Liver (tissue), 3 donors: Measurements from ENCODE around the gene MED20.

Source experiments
- CTCF ChIP-seq: fragments of 150-350 bp; IDR thresholded peaks from 2 replicates; pipeline ENCODE4 v1.5.1; 2017; ENCODE audit warnings: improper control_type of control experiment, low read depth, low read length; ENCODE audit not compliant: missing input control
- HNF4A ChIP-seq, 2 donors: conservative IDR thresholded peaks; 2 replicates each; pipeline ENCODE4 v1.6.1; 2016; ENCODE audit warnings: antibody characterized with exemption in 2 of 2, mild to moderate bottlenecking in 2 of 2
- MAX ChIP-seq: IDR thresholded peaks from 2 replicates; pipeline ENCODE4 v1.6.1; 2016; ENCODE audit warnings: antibody characterized with exemption
- SP1 ChIP-seq: IDR thresholded peaks from 2 replicates; pipeline ENCODE4 v1.6.1; 2018; ENCODE audit warnings: antibody characterized with exemption, mild to moderate bottlenecking
- TAF1 ChIP-seq: conservative IDR thresholded peaks from 2 replicates; pipeline ENCODE4 v1.6.1; 2016; ENCODE audit warnings: antibody characterized with exemption, mild to moderate bottlenecking
- donor health status: healthy.
- donor health status: healthy.

- no peak for TF ChIP-seq HNF4A (conservative IDR thresholded peaks at IDR 0.05)
- TF ChIP-seq MAX, result no peak
- TF ChIP-seq CTCF, result no peak
- TF ChIP-seq TAF1, result no peak
- TF ChIP-seq SP1, result no peak
Measured at GRCh38 chr6:41929924-41930323, 9.0 kb upstream of the MED20 start.
